GM23338 (cell line): ENCODE data around the gene MAPK1. TPM values are rescaled to one million over a fixed set of nuclear protein-coding genes. Genes with fewer than 3 reads are reported as not detected.
"Not testable (repeated sequence)": the region's sequence is repeated elsewhere in the genome, so short reads cannot be mapped to it uniquely, and the experiment has no call there.

Source experiments
- ATAC-seq: fragments of 200-7000 bp; cut with Tn5 transposase; 3 replicates; pipeline ENCODE4 v1.9.1; 2020
- DNase-seq: peaks from one replicate; pipeline ENCODE4 v3.0.0-alpha.2; 2015; ENCODE audit warnings: low spot score
- H2AFZ ChIP-seq: fragments of 200-600 bp; sonication (generic); 2 replicates; pipeline ENCODE4 v1.8.0; 2016; ENCODE audit warnings: antibody characterized with exemption, mild to moderate bottlenecking, moderate library complexity
- H3F3A ChIP-seq: fragments of 200-600 bp; sonication (generic); replicated peaks from 2 replicates; pipeline ENCODE4 v1.8.0; 2017; ENCODE audit warnings: antibody characterized with exemption, mixed run types, low read depth
- H3K27ac ChIP-seq: fragments of 200-600 bp; sonication (generic); 2 replicates; pipeline ENCODE4 v1.6.1; 2016; ENCODE audit warnings: low read depth
- H3K27me3 ChIP-seq: fragments of 200-600 bp; sonication (generic); 2 replicates; pipeline ENCODE4 v1.8.0; 2016; ENCODE audit warnings: mild to moderate bottlenecking, mixed run types, moderate library complexity; ENCODE audit not compliant: insufficient read depth
- H3K36me3 ChIP-seq: fragments of 200-600 bp; sonication (generic); 2 replicates; pipeline ENCODE4 v1.8.0; 2016; ENCODE audit warnings: mild to moderate bottlenecking; ENCODE audit not compliant: insufficient read depth
- H3K4me1 ChIP-seq: fragments of 200-600 bp; sonication (generic); 2 replicates; pipeline ENCODE4 v1.8.0; 2016; ENCODE audit warnings: mild to moderate bottlenecking, moderate library complexity; ENCODE audit not compliant: insufficient read depth
- H3K4me2 ChIP-seq: fragments of 200-600 bp; sonication (generic); 2 replicates; pipeline ENCODE4 v1.7.1; 2017; ENCODE audit warnings: mixed run types
- H3K4me3 ChIP-seq: fragments of 200-600 bp; sonication (generic); 2 replicates; pipeline ENCODE4 v1.6.1; 2016; ENCODE audit warnings: mixed run types
- H3K79me2 ChIP-seq: fragments of 200-600 bp; sonication (generic); replicated peaks from 2 replicates; pipeline ENCODE4 v1.8.0; 2017; ENCODE audit warnings: mild to moderate bottlenecking; ENCODE audit not compliant: insufficient read depth
- H3K9me2 ChIP-seq: fragments of 200-600 bp; sonication (generic); 2 replicates; pipeline ENCODE4 v1.8.0; 2017; ENCODE audit not compliant: insufficient read depth
- H4K20me1 ChIP-seq: fragments of 200-600 bp; sonication (generic); replicated peaks from 2 replicates; pipeline ENCODE4 v1.8.0; 2017; ENCODE audit warnings: mild to moderate bottlenecking; ENCODE audit not compliant: insufficient read depth
- H3K27ac Mint-ChIP-seq: 2 replicates; pipeline ENCODE4 v1.8.0; 2020; ENCODE audit warnings: inconsistent platforms, mild to moderate bottlenecking, moderate library complexity, mixed read lengths
- H3K27me3 Mint-ChIP-seq: 3 replicates; pipeline ENCODE4 v1.8.0; 2022; ENCODE audit warnings: low read depth, mild to moderate bottlenecking, moderate library complexity, mixed read lengths, inconsistent platforms; ENCODE audit not compliant: insufficient read depth, poor library complexity
- H3K36me3 Mint-ChIP-seq: 3 replicates; pipeline ENCODE4 v1.8.0; 2021; ENCODE audit warnings: low read depth, mild to moderate bottlenecking, inconsistent platforms, moderate library complexity, mixed read lengths
- H3K4me1 Mint-ChIP-seq: 3 replicates; pipeline ENCODE4 v1.8.0; 2020; ENCODE audit warnings: mild to moderate bottlenecking, inconsistent platforms, mixed read lengths
- H3K4me3 Mint-ChIP-seq: 3 replicates; pipeline ENCODE4 v1.8.0; 2021; ENCODE audit warnings: moderate library complexity, mild to moderate bottlenecking, inconsistent platforms, mixed read lengths
- H3K9me3 Mint-ChIP-seq: 3 replicates; pipeline ENCODE4 v1.8.0; 2020; ENCODE audit warnings: moderate library complexity, mild to moderate bottlenecking, inconsistent platforms, mixed read lengths
- CREB1 ChIP-seq: fragments of 250-450 bp; sonication (Bioruptor Pico); IDR thresholded peaks from 2 replicates; pipeline ENCODE4 v1.5.0; 2020; ENCODE audit warnings: low read depth, mild to moderate bottlenecking, moderate library complexity
- EZH2 ChIP-seq: fragments of 200-600 bp; sonication (generic); IDR thresholded peaks from one replicate; pipeline ENCODE4 v1.8.0; 2017; ENCODE audit warnings: antibody characterized with exemption, mild to moderate bottlenecking, low read depth; ENCODE audit not compliant: unreplicated experiment
- EZH2phosphoT487 ChIP-seq: fragments of 200-600 bp; sonication (generic); IDR thresholded peaks from one replicate; pipeline ENCODE4 v1.8.1; 2018; ENCODE audit warnings: antibody characterized with exemption; ENCODE audit not compliant: unreplicated experiment
- JUNB ChIP-seq: IDR thresholded peaks from one replicate; pipeline ENCODE4 v1.6.1; 2016; ENCODE audit warnings: antibody characterized with exemption; ENCODE audit not compliant: unreplicated experiment
- NANOG ChIP-seq: IDR thresholded peaks from 2 replicates; pipeline ENCODE4 v1.6.1; 2016; ENCODE audit warnings: antibody characterized with exemption, borderline replicate concordance
- STAT1 ChIP-seq: IDR thresholded peaks from one replicate; pipeline ENCODE4 v1.6.1; 2016; ENCODE audit warnings: antibody characterized with exemption; ENCODE audit not compliant: unreplicated experiment
- ZNF114 ChIP-seq: fragments of 250-450 bp; sonication (Bioruptor Pico); IDR thresholded peaks from 2 replicates; pipeline ENCODE4 v1.5.0; 2020; ENCODE audit warnings: mild to moderate bottlenecking, moderate library complexity
- polyA plus RNA-seq: library from polyadenylated mRNA; unstranded; fragments of >200 nt; fragmentation: Nextera tagmentation; extraction: Ambion mirVana; gene quantifications from 2 replicates; pipeline ENCODE4 v1.2.1, GENCODE V29; 2016
- total RNA-seq: library from RNA; depleted of rRNA; stranded (reverse); fragments of >200 nt; shearing (Covaris generic); gene quantifications from 2 replicates; pipeline ENCODE4 v1.2.3, GENCODE V29; 2014
- TF ChIP-seq, protein P1 (sequence below), 2 experiments: fragments of 200-600 bp in 1 of 2; sonication (generic) in 1 of 2; conservative IDR thresholded peaks; 2 replicates each; pipeline versions ENCODE4 v1.5.1 to v1.6.1; 2016 to 2017; ENCODE audit warnings: antibody characterized with exemption in 2 of 2, low read depth in 2 of 2, mild to moderate bottlenecking in 2 of 2, moderate library complexity in 1 of 2
- TF ChIP-seq, protein P2 (sequence below): fragments of 250-450 bp; sonication (Bioruptor Pico); IDR thresholded peaks from 2 replicates; pipeline ENCODE4 v1.5.0; 2020; ENCODE audit warnings: mild to moderate bottlenecking, moderate library complexity
- TF ChIP-seq, protein P3 (sequence below): IDR thresholded peaks from one replicate; pipeline ENCODE4 v1.6.1; 2018; ENCODE audit warnings: antibody characterized with exemption; ENCODE audit not compliant: unreplicated experiment

Gene MAPK1
- total and polyA plus RNA-seq, 2 experiments from 2014 or later: 17.4 to 77.5 TPM

DNA sequence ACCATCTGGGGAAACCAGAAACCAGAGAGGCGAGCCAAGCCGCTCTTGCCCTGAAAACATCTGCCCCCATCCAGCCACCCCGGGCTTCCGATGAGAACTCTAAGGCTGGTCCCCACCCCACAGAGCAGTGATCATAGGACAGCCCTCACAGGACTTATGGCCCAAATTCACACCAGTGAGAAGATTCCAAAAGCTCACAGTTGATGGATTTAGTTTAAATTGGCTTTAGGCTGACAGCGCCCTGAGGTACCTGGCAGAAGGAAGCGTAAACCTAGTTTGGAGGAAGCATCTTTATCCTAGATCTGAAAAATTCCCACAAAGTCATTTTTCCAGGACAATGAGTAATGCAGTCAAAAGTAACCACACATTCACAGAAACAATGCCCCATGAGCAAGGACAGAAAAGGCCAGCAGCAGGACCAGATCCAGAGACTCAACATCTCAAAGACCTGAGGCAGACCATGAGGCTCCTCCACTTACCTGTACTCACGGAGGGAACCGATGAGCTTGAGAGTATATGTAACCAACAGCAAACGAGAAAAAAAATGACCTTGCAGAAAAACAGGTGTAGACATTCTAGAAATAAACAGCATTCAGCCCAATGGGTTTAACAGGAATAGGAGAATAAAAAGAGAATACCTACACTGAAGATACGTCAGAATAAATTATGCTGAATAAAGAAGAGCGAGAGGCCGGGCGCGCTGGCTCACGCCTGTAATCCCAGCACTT lies 150.9 kb downstream of the MAPK1 start:
- not testable (repeated sequence) for H3K27ac ChIP-seq, H3K4me3 Mint-ChIP-seq, H4K20me1 ChIP-seq, H3K9me2 ChIP-seq, H3K27ac Mint-ChIP-seq, DNase-seq, H3K27me3 Mint-ChIP-seq, ATAC-seq, H2AFZ ChIP-seq, H3K4me1 Mint-ChIP-seq, H3K4me3 ChIP-seq, H3K36me3 ChIP-seq, H3K4me2 ChIP-seq, H3K27me3 ChIP-seq, H3K79me2 ChIP-seq, H3F3A ChIP-seq, H3K4me1 ChIP-seq, H3K36me3 Mint-ChIP-seq, H3K9me3 Mint-ChIP-seq

DNA sequence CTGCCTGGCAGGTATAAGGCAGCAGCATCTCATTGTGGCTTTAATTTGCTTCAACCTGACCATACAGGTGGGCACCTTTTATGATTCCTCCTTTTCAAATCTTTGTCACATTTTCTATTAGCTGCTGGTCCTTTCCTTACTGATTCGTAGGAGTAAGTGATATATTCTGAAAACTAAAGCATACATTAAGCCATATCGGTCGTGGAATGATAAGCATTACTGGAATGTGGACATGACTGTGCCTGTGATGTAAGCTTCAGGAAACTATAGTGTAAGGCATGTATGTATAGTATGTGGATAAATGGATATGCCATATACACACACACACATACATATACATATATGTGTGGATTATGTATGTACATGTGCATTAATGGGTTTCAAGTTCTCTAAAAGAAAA lies 152.7 kb downstream of the MAPK1 start:
- Mint-ChIP-seq H3K27me3 (peaks cover 3% of the 10 kb centered on the region), H3K4me3 (no peak overlapping the region), H3K4me1 (peaks cover 4% of the 10 kb centered on the region; the same call in 2 of the 3 replicates), H3K9me3 (no peaks in the 10 kb centered on the region), H3K36me3 (no peaks in the 10 kb centered on the region), H3K27ac (no peak overlapping the region)
- Histone ChIP-seq H4K20me1 (no peaks in the 10 kb centered on the region; the same call in 1 of the 2 replicates), H3K36me3 (no peaks in the 10 kb centered on the region), H3K27ac (no peak overlapping the region), H3K4me2 (no peak overlapping the region), H3K79me2 (no peaks in the 10 kb centered on the region), H3K4me1 (no peaks in the 10 kb centered on the region), H3K4me3 (no peak overlapping the region), H3F3A (0 out of 2 replicates have a peak, but pooled peaks cover 4% of the 10 kb centered on the region), H3K9me2 (no peaks in the 10 kb centered on the region), H3K27me3 (no peaks in the 10 kb centered on the region), H2AFZ (no peak overlapping the region)
- DNase-seq: no peak
- ATAC-seq: no peak
- TF ChIP-seq CREB1 (CRISPR knock-in tag) (no peak), EZH2 (no peak), JUNB (no peak), EZH2phosphoT487 (no peak), ZNF114 (CRISPR knock-in tag) (no peak), STAT1 (no peak), NANOG (no peak)
- TF ChIP-seq, protein P1, sequence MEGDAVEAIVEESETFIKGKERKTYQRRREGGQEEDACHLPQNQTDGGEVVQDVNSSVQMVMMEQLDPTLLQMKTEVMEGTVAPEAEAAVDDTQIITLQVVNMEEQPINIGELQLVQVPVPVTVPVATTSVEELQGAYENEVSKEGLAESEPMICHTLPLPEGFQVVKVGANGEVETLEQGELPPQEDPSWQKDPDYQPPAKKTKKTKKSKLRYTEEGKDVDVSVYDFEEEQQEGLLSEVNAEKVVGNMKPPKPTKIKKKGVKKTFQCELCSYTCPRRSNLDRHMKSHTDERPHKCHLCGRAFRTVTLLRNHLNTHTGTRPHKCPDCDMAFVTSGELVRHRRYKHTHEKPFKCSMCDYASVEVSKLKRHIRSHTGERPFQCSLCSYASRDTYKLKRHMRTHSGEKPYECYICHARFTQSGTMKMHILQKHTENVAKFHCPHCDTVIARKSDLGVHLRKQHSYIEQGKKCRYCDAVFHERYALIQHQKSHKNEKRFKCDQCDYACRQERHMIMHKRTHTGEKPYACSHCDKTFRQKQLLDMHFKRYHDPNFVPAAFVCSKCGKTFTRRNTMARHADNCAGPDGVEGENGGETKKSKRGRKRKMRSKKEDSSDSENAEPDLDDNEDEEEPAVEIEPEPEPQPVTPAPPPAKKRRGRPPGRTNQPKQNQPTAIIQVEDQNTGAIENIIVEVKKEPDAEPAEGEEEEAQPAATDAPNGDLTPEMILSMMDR (conservative IDR thresholded peaks at IDR 0.05; ENCODE audit: low read depth in 2 of 2): no peak
- TF ChIP-seq, protein P2, sequence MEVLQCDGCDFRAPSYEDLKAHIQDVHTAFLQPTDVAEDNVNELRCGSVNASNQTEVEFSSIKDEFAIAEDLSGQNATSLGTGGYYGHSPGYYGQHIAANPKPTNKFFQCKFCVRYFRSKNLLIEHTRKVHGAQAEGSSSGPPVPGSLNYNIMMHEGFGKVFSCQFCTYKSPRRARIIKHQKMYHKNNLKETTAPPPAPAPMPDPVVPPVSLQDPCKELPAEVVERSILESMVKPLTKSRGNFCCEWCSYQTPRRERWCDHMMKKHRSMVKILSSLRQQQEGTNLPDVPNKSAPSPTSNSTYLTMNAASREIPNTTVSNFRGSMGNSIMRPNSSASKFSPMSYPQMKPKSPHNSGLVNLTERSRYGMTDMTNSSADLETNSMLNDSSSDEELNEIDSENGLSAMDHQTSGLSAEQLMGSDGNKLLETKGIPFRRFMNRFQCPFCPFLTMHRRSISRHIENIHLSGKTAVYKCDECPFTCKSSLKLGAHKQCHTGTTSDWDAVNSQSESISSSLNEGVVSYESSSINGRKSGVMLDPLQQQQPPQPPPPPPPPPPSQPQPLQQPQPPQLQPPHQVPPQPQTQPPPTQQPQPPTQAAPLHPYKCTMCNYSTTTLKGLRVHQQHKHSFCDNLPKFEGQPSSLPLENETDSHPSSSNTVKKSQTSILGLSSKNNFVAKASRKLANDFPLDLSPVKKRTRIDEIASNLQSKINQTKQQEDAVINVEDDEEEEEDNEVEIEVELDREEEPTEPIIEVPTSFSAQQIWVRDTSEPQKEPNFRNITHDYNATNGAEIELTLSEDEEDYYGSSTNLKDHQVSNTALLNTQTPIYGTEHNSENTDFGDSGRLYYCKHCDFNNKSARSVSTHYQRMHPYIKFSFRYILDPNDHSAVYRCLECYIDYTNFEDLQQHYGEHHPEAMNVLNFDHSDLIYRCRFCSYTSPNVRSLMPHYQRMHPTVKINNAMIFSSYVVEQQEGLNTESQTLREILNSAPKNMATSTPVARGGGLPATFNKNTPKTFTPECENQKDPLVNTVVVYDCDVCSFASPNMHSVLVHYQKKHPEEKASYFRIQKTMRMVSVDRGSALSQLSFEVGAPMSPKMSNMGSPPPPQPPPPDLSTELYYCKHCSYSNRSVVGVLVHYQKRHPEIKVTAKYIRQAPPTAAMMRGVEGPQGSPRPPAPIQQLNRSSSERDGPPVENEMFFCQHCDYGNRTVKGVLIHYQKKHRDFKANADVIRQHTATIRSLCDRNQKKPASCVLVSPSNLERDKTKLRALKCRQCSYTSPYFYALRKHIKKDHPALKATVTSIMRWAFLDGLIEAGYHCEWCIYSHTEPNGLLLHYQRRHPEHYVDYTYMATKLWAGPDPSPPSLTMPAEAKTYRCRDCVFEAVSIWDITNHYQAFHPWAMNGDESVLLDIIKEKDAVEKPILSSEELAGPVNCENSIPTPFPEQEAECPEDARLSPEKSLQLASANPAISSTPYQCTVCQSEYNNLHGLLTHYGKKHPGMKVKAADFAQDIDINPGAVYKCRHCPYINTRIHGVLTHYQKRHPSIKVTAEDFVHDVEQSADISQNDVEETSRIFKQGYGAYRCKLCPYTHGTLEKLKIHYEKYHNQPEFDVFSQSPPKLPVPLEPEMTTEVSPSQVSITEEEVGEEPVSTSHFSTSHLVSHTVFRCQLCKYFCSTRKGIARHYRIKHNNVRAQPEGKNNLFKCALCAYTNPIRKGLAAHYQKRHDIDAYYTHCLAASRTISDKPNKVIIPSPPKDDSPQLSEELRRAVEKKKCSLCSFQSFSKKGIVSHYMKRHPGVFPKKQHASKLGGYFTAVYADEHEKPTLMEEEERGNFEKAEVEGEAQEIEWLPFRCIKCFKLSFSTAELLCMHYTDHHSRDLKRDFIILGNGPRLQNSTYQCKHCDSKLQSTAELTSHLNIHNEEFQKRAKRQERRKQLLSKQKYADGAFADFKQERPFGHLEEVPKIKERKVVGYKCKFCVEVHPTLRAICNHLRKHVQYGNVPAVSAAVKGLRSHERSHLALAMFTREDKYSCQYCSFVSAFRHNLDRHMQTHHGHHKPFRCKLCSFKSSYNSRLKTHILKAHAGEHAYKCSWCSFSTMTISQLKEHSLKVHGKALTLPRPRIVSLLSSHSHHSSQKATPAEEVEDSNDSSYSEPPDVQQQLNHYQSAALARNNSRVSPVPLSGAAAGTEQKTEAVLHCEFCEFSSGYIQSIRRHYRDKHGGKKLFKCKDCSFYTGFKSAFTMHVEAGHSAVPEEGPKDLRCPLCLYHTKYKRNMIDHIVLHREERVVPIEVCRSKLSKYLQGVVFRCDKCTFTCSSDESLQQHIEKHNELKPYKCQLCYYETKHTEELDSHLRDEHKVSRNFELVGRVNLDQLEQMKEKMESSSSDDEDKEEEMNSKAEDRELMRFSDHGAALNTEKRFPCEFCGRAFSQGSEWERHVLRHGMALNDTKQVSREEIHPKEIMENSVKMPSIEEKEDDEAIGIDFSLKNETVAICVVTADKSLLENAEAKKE (CRISPR knock-in tag): no peak
- TF ChIP-seq, protein P3, sequence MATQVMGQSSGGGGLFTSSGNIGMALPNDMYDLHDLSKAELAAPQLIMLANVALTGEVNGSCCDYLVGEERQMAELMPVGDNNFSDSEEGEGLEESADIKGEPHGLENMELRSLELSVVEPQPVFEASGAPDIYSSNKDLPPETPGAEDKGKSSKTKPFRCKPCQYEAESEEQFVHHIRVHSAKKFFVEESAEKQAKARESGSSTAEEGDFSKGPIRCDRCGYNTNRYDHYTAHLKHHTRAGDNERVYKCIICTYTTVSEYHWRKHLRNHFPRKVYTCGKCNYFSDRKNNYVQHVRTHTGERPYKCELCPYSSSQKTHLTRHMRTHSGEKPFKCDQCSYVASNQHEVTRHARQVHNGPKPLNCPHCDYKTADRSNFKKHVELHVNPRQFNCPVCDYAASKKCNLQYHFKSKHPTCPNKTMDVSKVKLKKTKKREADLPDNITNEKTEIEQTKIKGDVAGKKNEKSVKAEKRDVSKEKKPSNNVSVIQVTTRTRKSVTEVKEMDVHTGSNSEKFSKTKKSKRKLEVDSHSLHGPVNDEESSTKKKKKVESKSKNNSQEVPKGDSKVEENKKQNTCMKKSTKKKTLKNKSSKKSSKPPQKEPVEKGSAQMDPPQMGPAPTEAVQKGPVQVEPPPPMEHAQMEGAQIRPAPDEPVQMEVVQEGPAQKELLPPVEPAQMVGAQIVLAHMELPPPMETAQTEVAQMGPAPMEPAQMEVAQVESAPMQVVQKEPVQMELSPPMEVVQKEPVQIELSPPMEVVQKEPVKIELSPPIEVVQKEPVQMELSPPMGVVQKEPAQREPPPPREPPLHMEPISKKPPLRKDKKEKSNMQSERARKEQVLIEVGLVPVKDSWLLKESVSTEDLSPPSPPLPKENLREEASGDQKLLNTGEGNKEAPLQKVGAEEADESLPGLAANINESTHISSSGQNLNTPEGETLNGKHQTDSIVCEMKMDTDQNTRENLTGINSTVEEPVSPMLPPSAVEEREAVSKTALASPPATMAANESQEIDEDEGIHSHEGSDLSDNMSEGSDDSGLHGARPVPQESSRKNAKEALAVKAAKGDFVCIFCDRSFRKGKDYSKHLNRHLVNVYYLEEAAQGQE: no peak
